Endothelial cell of umbilical vein (primary cell): ENCODE results near the gene PAN3.

Source experiments
- EZH2 ChIP-seq: IDR thresholded peaks from 2 replicates; pipeline ENCODE4 v1.6.1; 2012; ENCODE audit warnings: borderline replicate concordance, low read depth, mild to moderate bottlenecking, moderate library complexity, low read length, inconsistent platforms; ENCODE audit not compliant: severe bottlenecking
- FOS ChIP-seq: IDR thresholded peaks from 2 replicates; pipeline ENCODE4 v1.6.1; 2011; ENCODE audit warnings: mild to moderate bottlenecking, low read length, moderate library complexity, borderline replicate concordance; ENCODE audit not compliant: insufficient read depth
- POLR2A ChIP-seq: IDR thresholded peaks from 2 replicates; pipeline ENCODE4 v1.6.1; 2012; ENCODE audit warnings: low read depth, mild to moderate bottlenecking, control low read depth, low read length
- TF ChIP-seq, protein P1 (sequence below), 2 donors: IDR thresholded peaks; 1 replicate in 1 of 2; 2 replicates in 1 of 2; pipeline ENCODE4 v1.5.1; 2011; ENCODE audit warnings: low read length in 2 of 2, mild to moderate bottlenecking in 2 of 2, moderate library complexity in 2 of 2, control low read depth in 1 of 2, inconsistent platforms in 1 of 2, low read depth in 1 of 2; ENCODE audit not compliant: insufficient read depth in 1 of 2; ENCODE audit errors: extremely low read depth in 1 of 2

DNA sequence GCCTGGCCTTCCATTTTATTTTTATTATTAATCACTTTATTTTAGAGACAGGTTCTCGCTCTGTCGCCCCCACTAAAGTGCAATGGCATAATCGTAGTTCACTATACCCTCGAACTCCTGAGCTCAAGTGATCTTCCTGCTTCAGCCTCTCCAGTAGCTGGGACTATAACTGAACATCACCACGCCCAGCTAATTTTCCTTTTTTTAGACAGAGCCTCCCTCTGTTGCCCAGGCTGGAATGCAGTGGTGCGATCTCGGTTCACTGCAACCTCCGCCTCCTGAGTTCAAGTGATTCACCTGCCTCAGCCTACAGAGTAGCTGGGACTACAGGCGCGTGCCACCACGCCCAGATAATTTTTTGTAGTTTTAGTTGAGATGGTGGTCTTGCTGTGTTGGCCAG, 6.7 kb upstream of the PAN3 start:
- TF ChIP-seq POLR2A (no peak), FOS (no peak), EZH2 (no peak)
- TF ChIP-seq, protein P1, sequence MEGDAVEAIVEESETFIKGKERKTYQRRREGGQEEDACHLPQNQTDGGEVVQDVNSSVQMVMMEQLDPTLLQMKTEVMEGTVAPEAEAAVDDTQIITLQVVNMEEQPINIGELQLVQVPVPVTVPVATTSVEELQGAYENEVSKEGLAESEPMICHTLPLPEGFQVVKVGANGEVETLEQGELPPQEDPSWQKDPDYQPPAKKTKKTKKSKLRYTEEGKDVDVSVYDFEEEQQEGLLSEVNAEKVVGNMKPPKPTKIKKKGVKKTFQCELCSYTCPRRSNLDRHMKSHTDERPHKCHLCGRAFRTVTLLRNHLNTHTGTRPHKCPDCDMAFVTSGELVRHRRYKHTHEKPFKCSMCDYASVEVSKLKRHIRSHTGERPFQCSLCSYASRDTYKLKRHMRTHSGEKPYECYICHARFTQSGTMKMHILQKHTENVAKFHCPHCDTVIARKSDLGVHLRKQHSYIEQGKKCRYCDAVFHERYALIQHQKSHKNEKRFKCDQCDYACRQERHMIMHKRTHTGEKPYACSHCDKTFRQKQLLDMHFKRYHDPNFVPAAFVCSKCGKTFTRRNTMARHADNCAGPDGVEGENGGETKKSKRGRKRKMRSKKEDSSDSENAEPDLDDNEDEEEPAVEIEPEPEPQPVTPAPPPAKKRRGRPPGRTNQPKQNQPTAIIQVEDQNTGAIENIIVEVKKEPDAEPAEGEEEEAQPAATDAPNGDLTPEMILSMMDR (IDR thresholded peaks at IDR 0.05; ENCODE audit: extremely low read depth in 1 of 2, insufficient read depth in 1 of 2, low read depth in 1 of 2, low read length in 2 of 2), result no peak
